HepG2 (cell line): Measurements from ENCODE around the gene RNF208. TPM values are rescaled to one million over a fixed set of nuclear protein-coding genes. Genes with fewer than 3 reads are reported as not detected.

Experiments
- BHLHE40 ChIP-seq: IDR thresholded peaks from 2 replicates; pipeline ENCODE4 v1.6.1; 2011; ENCODE audit warnings: low read length, improper control_type of control experiment
- CREB1 ChIP-seq, 2 experiments: fragments of 450-650 bp in 1 of 2; IDR thresholded peaks; 2 replicates each; pipeline ENCODE4 v1.6.1; 2016 to 2017; ENCODE audit warnings: control low read depth in 1 of 2, mild to moderate bottlenecking in 1 of 2, missing compliant biosample characterization in 1 of 2, missing genetic modification characterization in 1 of 2
- ELF1 ChIP-seq: sonication (generic); formaldehyde crosslinking; IDR thresholded peaks from 2 replicates; pipeline ENCODE4 v1.4.0; 2020; ENCODE audit warnings: missing genetic modification reagents
- FOXO1 ChIP-seq: sonication (generic); formaldehyde crosslinking; IDR thresholded peaks from 2 replicates; pipeline ENCODE4 v1.4.0; 2020; ENCODE audit warnings: missing genetic modification reagents
- KLF12 ChIP-seq: sonication (generic); formaldehyde crosslinking; IDR thresholded peaks from 2 replicates; pipeline ENCODE4 v1.4.0; 2020; ENCODE audit warnings: missing genetic modification reagents, borderline replicate concordance
- MED1 ChIP-seq: sonication (generic); formaldehyde crosslinking; IDR thresholded peaks from 2 replicates; pipeline ENCODE4 v1.4.0; 2020; ENCODE audit warnings: missing genetic modification reagents
- TCF7L2 ChIP-seq: IDR thresholded peaks from 2 replicates; pipeline ENCODE4 v1.6.1; 2011; ENCODE audit warnings: mild to moderate bottlenecking, low read depth, low read length, moderate library complexity
- ZBTB7B ChIP-seq: sonication (generic); formaldehyde crosslinking; IDR thresholded peaks from 2 replicates; pipeline ENCODE4 v1.4.0; 2020; ENCODE audit warnings: missing genetic modification reagents
- ZKSCAN8 ChIP-seq: IDR thresholded peaks from 2 replicates; pipeline ENCODE4 v1.6.1; 2016; ENCODE audit warnings: borderline replicate concordance, missing genetic modification reagents, missing compliant biosample characterization
- ZNF143 ChIP-seq: sonication (generic); formaldehyde crosslinking; IDR thresholded peaks from 2 replicates; pipeline ENCODE4 v1.4.0; 2020; ENCODE audit warnings: missing genetic modification reagents
- ZNF432 ChIP-seq: sonication (generic); formaldehyde crosslinking; IDR thresholded peaks from 2 replicates; pipeline ENCODE4 v1.5.0; 2020; ENCODE audit warnings: missing genetic modification reagents, mild to moderate bottlenecking, borderline replicate concordance
- ZNF572 ChIP-seq: sonication (generic); formaldehyde crosslinking; IDR thresholded peaks from 2 replicates; pipeline ENCODE4 v1.5.1; 2020; ENCODE audit warnings: mild to moderate bottlenecking, missing genetic modification reagents
- ZNF83 ChIP-seq: sonication (generic); formaldehyde crosslinking; IDR thresholded peaks from 2 replicates; pipeline ENCODE4 v1.4.0; 2020; ENCODE audit warnings: missing genetic modification reagents, mild to moderate bottlenecking, borderline replicate concordance
- polyA plus RNA-seq, 8 experiments: library from polyadenylated mRNA; depleted of rRNA in 3 of 8; stranded (reverse) in 7 of 8; unstranded in 1 of 8; fragments of >200 nt; fragmentation: Illumina TruSeq in 4 of 8; extraction: Trizol in 4 of 8; gene quantifications; 2 replicates each; pipeline versions ENCODE4 v1.2.1 to v1.2.3, GENCODE V29; 2011 to 2016; ENCODE audit warnings: low read depth in 4 of 8, missing spikeins in 1 of 8, mixed read lengths in 1 of 8; ENCODE audit not compliant: insufficient read depth in 1 of 8
- total RNA-seq, 5 experiments: library from RNA; depleted of rRNA; stranded (reverse); fragments of >200 nt; fragmentation: Illumina TruSeq; extraction: Trizol; gene quantifications; 2 replicates each; pipeline ENCODE4 v1.2.3, GENCODE V29; 2016; ENCODE audit warnings: low read depth in 1 of 5
- TF ChIP-seq, protein P1 (sequence below), 2 experiments: fragments of 450-650 bp in 1 of 2; sonication (generic) in 1 of 2; formaldehyde crosslinking; IDR thresholded peaks; 2 replicates each; pipeline versions ENCODE4 v1.5.0 to v1.8.0; 2020 to 2022; ENCODE audit warnings: mild to moderate bottlenecking in 1 of 2, missing genetic modification reagents in 1 of 2
- TF ChIP-seq, protein P2 (sequence below): IDR thresholded peaks from 2 replicates; pipeline ENCODE4 v1.6.1; 2016; ENCODE audit warnings: missing biosample characterization, missing genetic modification reagents, low read depth
- TF ChIP-seq, protein P3 (sequence below): sonication (generic); formaldehyde crosslinking; IDR thresholded peaks from 2 replicates; pipeline ENCODE4 v1.4.0; 2020; ENCODE audit warnings: missing genetic modification reagents
- TF ChIP-seq, protein P4 (sequence below): sonication (generic); formaldehyde crosslinking; IDR thresholded peaks from 2 replicates; pipeline ENCODE4 v1.8.1; 2023; ENCODE audit warnings: mild to moderate bottlenecking, moderate library complexity, missing genetic modification reagents
- TF ChIP-seq, protein P5 (sequence below): sonication (generic); formaldehyde crosslinking; IDR thresholded peaks from 2 replicates; pipeline ENCODE4 v1.4.0; 2020; ENCODE audit warnings: missing genetic modification reagents, mild to moderate bottlenecking, borderline replicate concordance

The RNF208 gene
- total and polyA plus RNA-seq, 2 of the 13 experiments (the other 11 are each of a cell fraction or from before 2014, with no cell fraction given): 1.6 to 2.1 TPM

DNA sequence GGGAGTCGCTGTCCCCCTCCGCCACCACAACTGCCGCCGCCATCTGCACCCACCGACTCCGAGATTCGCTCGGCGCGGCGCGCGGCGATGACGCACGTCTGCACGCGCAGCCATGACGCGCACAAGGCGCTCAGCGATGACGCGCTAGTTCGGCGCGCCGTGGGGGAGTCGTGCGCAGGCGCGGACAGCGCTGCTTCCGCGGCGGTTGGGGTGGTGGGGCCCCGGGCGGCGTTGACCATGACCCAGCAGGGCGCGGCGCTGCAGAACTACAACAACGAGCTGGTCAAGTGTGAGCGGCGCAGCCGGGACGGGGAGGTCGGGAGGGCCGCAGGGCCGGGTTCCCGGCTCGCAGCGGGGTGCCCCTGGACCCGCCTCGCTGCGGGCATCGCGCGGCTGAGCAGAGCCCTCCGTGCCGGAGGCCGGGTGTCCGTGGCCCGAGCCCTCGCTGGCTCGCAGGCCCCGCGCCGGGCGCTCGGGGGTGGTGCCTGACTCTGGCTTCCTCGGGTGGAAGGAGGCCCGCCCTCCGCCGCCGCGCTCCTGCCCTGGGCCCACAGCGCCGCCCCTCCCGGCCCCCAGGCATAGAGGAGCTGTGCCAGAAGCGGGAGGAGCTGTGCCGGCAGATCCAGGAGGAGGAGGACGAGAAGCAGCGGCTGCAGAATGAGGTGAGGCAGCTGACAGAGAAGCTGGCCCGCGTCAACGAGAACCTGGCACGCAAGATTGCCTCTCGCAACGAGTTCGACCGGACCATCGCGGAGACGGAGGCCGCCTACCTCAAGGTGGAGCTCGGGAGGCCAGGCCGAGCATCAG is 33.3 kb downstream of the RNF208 start, which contains the start of the genes ANAPC2 and SSNA1 (continued):
- TF ChIP-seq CREB1 (IDR thresholded peaks at IDR 0.05) (peak; percentile 100), CREB1 (CRISPR knock-in tag; IDR thresholded peaks at IDR 0.05) (peak; percentile 99), TCF7L2 (no peak), ZKSCAN8 (CRISPR knock-in tag) (no peak; the same call in 1 of the 2 replicates), ZBTB7B (CRISPR knock-in tag) (peak; percentile 46; the same call in 1 of the 2 replicates), ZNF432 (CRISPR knock-in tag) (no peak), ELF1 (peak; percentile 80), ZNF83 (CRISPR knock-in tag) (peak; percentile 63; the same call in 1 of the 2 replicates), ZNF143 (CRISPR knock-in tag) (peak; percentile 76), BHLHE40 (peak; percentile 93), KLF12 (CRISPR knock-in tag) (peak; percentile 90), FOXO1 (CRISPR knock-in tag) (peak; percentile 84), MED1 (CRISPR knock-in tag) (peak; percentile 80), ZNF572 (CRISPR knock-in tag) (peak; percentile 25; the same call in 1 of the 2 replicates)
- TF ChIP-seq, protein P1, sequence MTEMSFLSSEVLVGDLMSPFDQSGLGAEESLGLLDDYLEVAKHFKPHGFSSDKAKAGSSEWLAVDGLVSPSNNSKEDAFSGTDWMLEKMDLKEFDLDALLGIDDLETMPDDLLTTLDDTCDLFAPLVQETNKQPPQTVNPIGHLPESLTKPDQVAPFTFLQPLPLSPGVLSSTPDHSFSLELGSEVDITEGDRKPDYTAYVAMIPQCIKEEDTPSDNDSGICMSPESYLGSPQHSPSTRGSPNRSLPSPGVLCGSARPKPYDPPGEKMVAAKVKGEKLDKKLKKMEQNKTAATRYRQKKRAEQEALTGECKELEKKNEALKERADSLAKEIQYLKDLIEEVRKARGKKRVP (CRISPR knock-in tag; IDR thresholded peaks at IDR 0.05): 0 out of 4 replicates have a peak, but pooled peaks of 1 of the 2 experiments have one; percentile 5
- TF ChIP-seq, protein P2, sequence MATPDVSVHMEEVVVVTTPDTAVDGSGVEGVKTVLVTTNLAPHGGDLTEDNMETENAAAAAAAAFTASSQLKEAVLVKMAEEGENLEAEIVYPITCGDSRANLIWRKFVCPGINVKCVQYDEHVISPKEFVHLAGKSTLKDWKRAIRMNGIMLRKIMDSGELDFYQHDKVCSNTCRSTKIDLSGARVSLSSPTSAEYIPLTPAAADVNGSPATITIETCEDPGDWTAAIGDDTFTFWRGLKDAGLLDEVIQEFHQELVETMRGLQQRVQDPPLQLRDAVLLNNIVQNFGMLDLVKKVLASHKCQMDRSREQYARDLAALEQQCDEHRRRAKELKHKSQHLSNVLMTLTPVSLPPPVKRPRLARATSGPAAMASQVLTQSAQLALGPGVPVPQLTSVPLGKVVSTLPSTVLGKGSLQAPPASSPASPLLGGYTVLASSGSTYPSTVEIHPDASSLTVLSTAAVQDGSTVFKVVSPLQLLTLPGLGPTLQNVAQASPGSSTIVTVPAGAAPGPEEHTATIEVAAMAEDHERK (CRISPR knock-in tag): peak; percentile 80
- TF ChIP-seq, protein P3, sequence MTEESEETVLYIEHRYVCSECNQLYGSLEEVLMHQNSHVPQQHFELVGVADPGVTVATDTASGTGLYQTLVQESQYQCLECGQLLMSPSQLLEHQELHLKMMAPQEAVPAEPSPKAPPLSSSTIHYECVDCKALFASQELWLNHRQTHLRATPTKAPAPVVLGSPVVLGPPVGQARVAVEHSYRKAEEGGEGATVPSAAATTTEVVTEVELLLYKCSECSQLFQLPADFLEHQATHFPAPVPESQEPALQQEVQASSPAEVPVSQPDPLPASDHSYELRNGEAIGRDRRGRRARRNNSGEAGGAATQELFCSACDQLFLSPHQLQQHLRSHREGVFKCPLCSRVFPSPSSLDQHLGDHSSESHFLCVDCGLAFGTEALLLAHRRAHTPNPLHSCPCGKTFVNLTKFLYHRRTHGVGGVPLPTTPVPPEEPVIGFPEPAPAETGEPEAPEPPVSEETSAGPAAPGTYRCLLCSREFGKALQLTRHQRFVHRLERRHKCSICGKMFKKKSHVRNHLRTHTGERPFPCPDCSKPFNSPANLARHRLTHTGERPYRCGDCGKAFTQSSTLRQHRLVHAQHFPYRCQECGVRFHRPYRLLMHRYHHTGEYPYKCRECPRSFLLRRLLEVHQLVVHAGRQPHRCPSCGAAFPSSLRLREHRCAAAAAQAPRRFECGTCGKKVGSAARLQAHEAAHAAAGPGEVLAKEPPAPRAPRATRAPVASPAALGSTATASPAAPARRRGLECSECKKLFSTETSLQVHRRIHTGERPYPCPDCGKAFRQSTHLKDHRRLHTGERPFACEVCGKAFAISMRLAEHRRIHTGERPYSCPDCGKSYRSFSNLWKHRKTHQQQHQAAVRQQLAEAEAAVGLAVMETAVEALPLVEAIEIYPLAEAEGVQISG (CRISPR knock-in tag): peak; percentile 95
- TF ChIP-seq, protein P4, sequence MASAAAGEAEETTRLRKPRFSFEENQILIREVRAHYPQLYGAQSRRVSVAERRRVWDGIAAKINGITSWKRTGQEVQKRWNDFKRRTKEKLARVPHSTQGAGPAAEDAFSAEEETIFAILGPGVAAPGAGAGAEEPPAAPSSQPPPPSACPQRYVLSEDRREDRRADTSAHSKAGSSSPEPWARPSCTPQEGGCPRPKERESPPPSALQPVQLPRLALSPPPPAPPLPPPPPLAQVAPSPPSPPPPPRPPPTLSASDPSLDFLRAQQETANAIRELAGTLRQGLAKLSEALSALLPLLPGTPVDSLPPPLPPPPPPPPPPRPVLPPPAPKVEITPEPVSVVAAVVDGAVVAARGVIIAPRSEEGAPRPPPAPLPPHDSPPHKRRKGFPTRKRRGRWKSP (CRISPR knock-in tag): peak; percentile 90
- TF ChIP-seq, protein P5, sequence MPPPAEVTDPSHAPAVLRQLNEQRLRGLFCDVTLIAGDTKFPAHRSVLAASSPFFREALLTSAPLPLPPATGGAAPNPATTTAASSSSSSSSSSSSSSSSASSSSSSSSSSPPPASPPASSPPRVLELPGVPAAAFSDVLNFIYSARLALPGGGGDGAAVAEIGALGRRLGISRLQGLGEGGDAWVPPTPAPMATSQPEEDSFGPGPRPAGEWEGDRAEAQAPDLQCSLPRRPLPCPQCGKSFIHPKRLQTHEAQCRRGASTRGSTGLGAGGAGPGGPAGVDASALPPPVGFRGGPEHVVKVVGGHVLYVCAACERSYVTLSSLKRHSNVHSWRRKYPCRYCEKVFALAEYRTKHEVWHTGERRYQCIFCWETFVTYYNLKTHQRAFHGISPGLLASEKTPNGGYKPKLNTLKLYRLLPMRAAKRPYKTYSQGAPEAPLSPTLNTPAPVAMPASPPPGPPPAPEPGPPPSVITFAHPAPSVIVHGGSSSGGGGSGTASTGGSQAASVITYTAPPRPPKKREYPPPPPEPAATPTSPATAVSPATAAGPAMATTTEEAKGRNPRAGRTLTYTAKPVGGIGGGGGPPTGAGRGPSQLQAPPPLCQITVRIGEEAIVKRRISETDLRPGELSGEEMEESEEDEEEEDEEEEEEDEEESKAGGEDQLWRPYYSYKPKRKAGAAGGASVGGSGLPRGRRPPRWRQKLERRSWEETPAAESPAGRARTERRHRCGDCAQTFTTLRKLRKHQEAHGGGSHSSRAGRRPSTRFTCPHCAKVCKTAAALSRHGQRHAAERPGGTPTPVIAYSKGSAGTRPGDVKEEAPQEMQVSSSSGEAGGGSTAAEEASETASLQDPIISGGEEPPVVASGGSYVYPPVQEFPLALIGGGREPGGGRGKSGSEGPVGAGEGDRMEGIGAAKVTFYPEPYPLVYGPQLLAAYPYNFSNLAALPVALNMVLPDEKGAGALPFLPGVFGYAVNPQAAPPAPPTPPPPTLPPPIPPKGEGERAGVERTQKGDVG (CRISPR knock-in tag): 0 out of 2 replicates have a peak, but pooled peaks have one; percentile 24
